ENCODE data around the gene KCNT1.

DNA sequence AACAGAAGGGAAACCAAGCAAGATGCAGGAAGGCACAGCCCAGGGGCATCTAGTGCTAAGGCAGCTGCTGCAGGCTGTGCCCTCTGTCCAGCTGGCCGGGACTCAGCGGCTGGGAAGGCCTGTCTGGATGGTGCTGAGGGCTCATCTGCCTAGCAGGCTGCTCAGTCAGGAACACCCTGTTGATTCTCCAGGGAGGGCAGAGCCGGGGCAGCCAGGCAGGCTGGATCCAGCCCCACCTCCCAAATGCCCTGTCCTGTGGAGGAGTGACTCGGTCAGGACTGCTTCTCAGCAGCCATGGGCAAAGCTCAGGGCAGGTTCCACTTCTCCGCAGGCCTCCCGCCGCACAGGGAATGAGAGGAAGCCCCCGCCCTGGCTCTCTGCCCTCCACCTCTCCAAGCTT, 46.7 kb upstream of the KCNT1 start:
- TF ChIP-seq, protein P1, sequence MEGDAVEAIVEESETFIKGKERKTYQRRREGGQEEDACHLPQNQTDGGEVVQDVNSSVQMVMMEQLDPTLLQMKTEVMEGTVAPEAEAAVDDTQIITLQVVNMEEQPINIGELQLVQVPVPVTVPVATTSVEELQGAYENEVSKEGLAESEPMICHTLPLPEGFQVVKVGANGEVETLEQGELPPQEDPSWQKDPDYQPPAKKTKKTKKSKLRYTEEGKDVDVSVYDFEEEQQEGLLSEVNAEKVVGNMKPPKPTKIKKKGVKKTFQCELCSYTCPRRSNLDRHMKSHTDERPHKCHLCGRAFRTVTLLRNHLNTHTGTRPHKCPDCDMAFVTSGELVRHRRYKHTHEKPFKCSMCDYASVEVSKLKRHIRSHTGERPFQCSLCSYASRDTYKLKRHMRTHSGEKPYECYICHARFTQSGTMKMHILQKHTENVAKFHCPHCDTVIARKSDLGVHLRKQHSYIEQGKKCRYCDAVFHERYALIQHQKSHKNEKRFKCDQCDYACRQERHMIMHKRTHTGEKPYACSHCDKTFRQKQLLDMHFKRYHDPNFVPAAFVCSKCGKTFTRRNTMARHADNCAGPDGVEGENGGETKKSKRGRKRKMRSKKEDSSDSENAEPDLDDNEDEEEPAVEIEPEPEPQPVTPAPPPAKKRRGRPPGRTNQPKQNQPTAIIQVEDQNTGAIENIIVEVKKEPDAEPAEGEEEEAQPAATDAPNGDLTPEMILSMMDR (IDR thresholded peaks at IDR 0.05): no peak
- no peak for TF ChIP-seq POLR2A (IDR thresholded peaks at IDR 0.05)
